Pancreas (tissue), 10 donors: Measurements from ENCODE around the gene PPIE. TPM values are rescaled to one million over a fixed set of nuclear protein-coding genes. Genes with fewer than 3 reads are reported as not detected.
"Not testable (repeated sequence)": the region's sequence is repeated elsewhere in the genome, so short reads cannot be mapped to it uniquely, and the experiment has no call there.

Experiments used
- ATAC-seq, 4 donors: fragments of 200-7000 bp; cut with Tn5 transposase; one replicate each; pipeline versions ENCODE4 v1.8.0 to v1.9.1; 2020; ENCODE audit warnings: mild to moderate bottlenecking in 4 of 4, moderate library complexity in 4 of 4
- DNase-seq, 6 donors: peaks; one replicate each; pipeline ENCODE4 v3.0.0-alpha.2; 2020
- FAIRE-seq: peaks from 2 replicates; lab custom pipeline; 2012; peaks lifted over from hg19 to GRCh38; lab: Jason Lieb, UNC
- H3K27ac ChIP-seq, 4 donors: fragments of 200-600 bp; sonication (generic); 1 replicate in 3 of 4; 2 replicates in 1 of 4; pipeline versions ENCODE4 v1.5.0 to v1.8.0; 2020
- H3K27me3 ChIP-seq, 4 donors: fragments of 200-600 bp; one replicate each; pipeline ENCODE4 v1.8.0; 2021
- H3K36me3 ChIP-seq, 3 donors: fragments of 200-600 bp; sonication (generic) in 1 of 3; one replicate each; pipeline versions ENCODE4 v1.5.0 to v1.8.0; 2020 to 2021
- H3K4me1 ChIP-seq, 3 donors: fragments of 200-600 bp; one replicate each; pipeline ENCODE4 v1.8.0; 2021
- H3K4me3 ChIP-seq, 4 donors: fragments of 200-600 bp; sonication (generic) in 2 of 4; one replicate each; pipeline versions ENCODE4 v1.5.0 to v1.8.0; 2020 to 2021
- H3K9me3 ChIP-seq, 4 donors: fragments of 200-600 bp; one replicate each; pipeline ENCODE4 v1.8.0; 2021
- CTCF ChIP-seq, 4 donors: fragments of 200-600 bp; sonication (generic) in 3 of 4; IDR thresholded peaks; one replicate each; pipeline versions ENCODE4 v1.5.0 to v1.8.0; 2021; ENCODE audit warnings: antibody characterized with exemption in 4 of 4
- WGBS, 2 donors: extraction: QIAGEN DNeasy Blood & Tissue Kit; methylation state at CpG; one replicate each; pipeline ENCODE4 v1.1.7; 2013; 5-methylcytosine and 5-hydroxymethylcytosine counted together
- intact Hi-C, 3 donors: fragments of 100-400 bp; cut with DNase I; formaldehyde crosslinking; loops; one replicate each; pipeline versions ENCODE4 v1.11.1 to v1.14.2; 2022
- polyA plus RNA-seq, 2 donors: library from polyadenylated mRNA; stranded (reverse); fragments of 200-250 nt; gene quantifications; one replicate each; pipeline ENCODE4 v1.2.3, GENCODE V29; 2013
- total RNA-seq, 6 donors: library from RNA; stranded (reverse); fragmentation: NEBNext Ultra II Directional in 4 of 6; extraction: Animal tissue kit (Norgen Biotek cat#: 25700) in 4 of 6; gene quantifications; one replicate each; pipeline versions ENCODE4 v1.2.1 to v1.2.4, GENCODE V29; 2021 to 2023
- donor health status: healthy with polysubstance abuse.
- donor health status: DM: no; HTN: no; CAD: no; lungs with moderate emphysema.
- donor health status: DM: no; HTN: no; CAD: no.
- donor health status: control.
- donor health status: control.
- donor health status: Bipolar disorder and iron deficiency.
- donor health status: DM: yes; HTN: yes; CAD: no.
- donor health status: DM: no; HTN: no; CAD: no.
- donor health status: DM: no; HTN: no; CAD: no.
- donor health status: DM: yes; HTN: yes; CAD: no.

The PPIE gene
- total and polyA plus RNA-seq, 8 donors: 18.1 to 42.5 (median 27.1) TPM

DNA sequence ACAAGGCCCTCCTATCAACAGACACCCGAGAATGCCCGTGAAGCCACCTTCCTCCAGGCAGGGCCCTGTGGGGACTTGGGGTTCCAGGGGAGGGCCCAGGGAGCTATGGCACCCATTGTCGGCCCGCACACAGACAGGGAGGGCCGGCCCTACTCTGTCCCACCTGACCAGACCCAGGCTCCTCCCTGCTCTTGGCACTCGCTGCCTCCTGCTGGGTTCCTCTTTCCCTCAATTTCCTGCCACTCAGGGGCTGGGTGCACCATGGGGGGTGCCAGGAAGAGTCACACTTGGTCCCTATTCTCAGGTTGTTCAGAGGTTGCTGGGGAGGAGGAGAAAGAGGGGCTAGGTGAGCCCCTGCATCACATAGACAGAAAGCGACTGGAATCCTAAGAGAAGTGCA lies 40.5 kb downstream of the PPIE start:
- Histone ChIP-seq H3K27ac (no peak overlapping the region), H3K36me3 (no peaks in the 10 kb centered on the region), H3K27me3 (no peaks in the 10 kb centered on the region), H3K4me3 (no peak overlapping the region), H3K9me3 (no peaks in the 10 kb centered on the region), H3K4me1 (no peaks in the 10 kb centered on the region)
- intact Hi-C loops: no loop called here
- FAIRE-seq (no peak), DNase-seq (peak in 1 of 6 donors; percentile 44), ATAC-seq (no peak)
- WGBS, 2 donors: 96 to 99% methylated on average over 5 to 7 of the region's 7 CpGs
- no peak for TF ChIP-seq CTCF (IDR thresholded peaks at IDR 0.05)

GRCh38 chr1:39779821-39780220 lies 41.1 kb downstream of the PPIE start:
- Histone ChIP-seq H3K36me3 (no peaks in the 10 kb centered on the region), H3K4me1 (no peaks in the 10 kb centered on the region), H3K27ac (no peak overlapping the region), H3K4me3 (no peak overlapping the region), H3K27me3 (no peaks in the 10 kb centered on the region), H3K9me3 (no peaks in the 10 kb centered on the region)
- intact Hi-C loops: no loop called here
- WGBS, 2 donors: 89 to 94% methylated on average over 5 of the region's 5 CpGs
- DNase-seq: peak in 1 of 6 donors; percentile 5
- no peak for ATAC-seq
- FAIRE-seq: no peak
- no peak for TF ChIP-seq CTCF (IDR thresholded peaks at IDR 0.05)

- 87 to 89% methylated on average over 2 of the region's 2 CpGs for WGBS, 2 donors
- H3K36me3 ChIP-seq: no peaks in the 10 kb centered on the region
- H3K27ac ChIP-seq: no peak overlapping the region
- H3K4me3 ChIP-seq: no peak overlapping the region
- FAIRE-seq (no peak), DNase-seq (no peak), ATAC-seq (no peak)
- no peaks in the 10 kb centered on the region for H3K4me1 ChIP-seq
- TF ChIP-seq CTCF (IDR thresholded peaks at IDR 0.05): no peak
- H3K9me3 ChIP-seq: no peaks in the 10 kb centered on the region
- intact Hi-C loops: no loop called here
- no peaks in the 10 kb centered on the region for H3K27me3 ChIP-seq
Measured at GRCh38 chr1:39781349-39781715, 42.6 kb downstream of the PPIE start.

DNA sequence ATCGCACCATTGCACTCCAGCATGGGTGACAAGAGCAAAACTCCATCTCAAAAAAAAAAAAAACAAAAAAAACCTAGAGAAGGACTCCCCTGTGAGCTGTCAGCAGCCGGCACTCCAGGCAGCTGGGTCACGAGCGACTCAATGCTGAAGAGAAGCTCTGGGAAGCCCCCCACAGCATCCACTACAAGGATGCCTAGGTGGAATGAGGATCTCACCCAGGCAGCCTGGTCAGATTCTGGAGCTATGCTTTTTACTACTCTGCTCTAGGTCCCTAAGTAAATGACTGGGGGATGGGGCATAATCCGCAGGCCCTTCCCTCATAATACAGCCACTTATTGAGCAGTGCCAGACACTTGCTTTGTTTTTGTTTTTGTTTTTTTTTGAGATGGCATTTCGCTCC lies 43.4 kb downstream of the PPIE start:
- ATAC-seq (no peak), FAIRE-seq (no peak), DNase-seq (peak in 1 of 6 donors; percentile 10)
- H3K9me3 ChIP-seq: no peaks in the 10 kb centered on the region
- H3K27ac ChIP-seq: no peak overlapping the region
- H3K36me3 ChIP-seq: no peaks in the 10 kb centered on the region
- H3K27me3 ChIP-seq: no peaks in the 10 kb centered on the region
- intact Hi-C loops: no loop called here
- H3K4me3 ChIP-seq: no peak overlapping the region
- no peak for TF ChIP-seq CTCF (IDR thresholded peaks at IDR 0.05)
- no peaks in the 10 kb centered on the region for H3K4me1 ChIP-seq
- 95 to 97% methylated on average over 6 of the region's 6 CpGs for WGBS, 2 donors

DNA sequence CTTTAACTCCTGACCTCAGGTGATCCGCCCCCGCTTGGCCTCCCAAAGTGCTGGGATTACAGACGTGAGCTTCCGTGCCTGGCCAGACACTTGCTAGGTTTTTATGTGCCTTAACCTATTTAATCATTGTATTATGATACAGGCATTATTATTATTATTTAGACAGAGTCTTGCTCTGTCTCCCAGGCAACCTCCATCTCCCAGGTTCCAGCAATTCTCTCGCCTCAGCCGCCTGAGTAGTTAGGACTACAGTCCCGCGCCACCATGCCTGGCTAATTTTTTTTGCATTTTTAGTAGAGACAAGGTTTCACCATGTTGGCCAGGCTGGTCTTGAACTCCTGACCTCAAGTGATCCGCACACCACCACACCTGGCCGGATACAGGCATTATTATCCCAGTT lies 44.0 kb downstream of the PPIE start:
- H3K4me3 ChIP-seq, H3K27me3 ChIP-seq, FAIRE-seq, H3K4me1 ChIP-seq, ATAC-seq, H3K9me3 ChIP-seq, H3K27ac ChIP-seq, H3K36me3 ChIP-seq, intact Hi-C loops: not testable (repeated sequence)
- WGBS, 2 donors: 91 to 95% methylated on average over 10 of the region's 10 CpGs
- peak in 1 of 6 donors; percentile 3 for DNase-seq

GRCh38 chr1:39786303-39787107 lies 47.8 kb downstream of the PPIE start:
- FAIRE-seq, intact Hi-C loops: not testable (repeated sequence)
- 92 to 95% methylated on average over 8 to 10 of the region's 12 CpGs for WGBS, 2 donors

GRCh38 chr1:39787108-39787375 lies 48.4 kb downstream of the PPIE start:
- H3K4me3 ChIP-seq, H3K9me3 ChIP-seq, H3K27ac ChIP-seq, FAIRE-seq, H3K36me3 ChIP-seq, intact Hi-C loops, H3K27me3 ChIP-seq, DNase-seq, ATAC-seq, H3K4me1 ChIP-seq: not testable (repeated sequence)
- 90 to 100% methylated on average over 3 to 5 of the region's 5 CpGs for WGBS, 2 donors

More at GRCh38 chr1:39786303-39787107, 47.8 kb downstream of the PPIE start:
- not testable (repeated sequence) for H3K4me3 ChIP-seq, ATAC-seq, H3K4me1 ChIP-seq, H3K9me3 ChIP-seq, H3K27ac ChIP-seq, H3K36me3 ChIP-seq, H3K27me3 ChIP-seq
- peak in 1 of 6 donors; percentile 34 for DNase-seq
